Peyer's patch (tissue), 4 donors: ENCODE data around the gene DPEP1. TPM values are rescaled to one million over a fixed set of nuclear protein-coding genes. Genes with fewer than 3 reads are reported as not detected.
A peak's percentile ranks its signal among the peaks of the same experiment; 100 is the strongest.

ENCODE experiments used
- DNase-seq, 3 donors: peaks; one replicate each; pipeline ENCODE4 v3.0.0-alpha.2; 2017 to 2019
- H3K27ac ChIP-seq, 4 donors: fragments of 200-600 bp; sonication (generic); one replicate each; pipeline ENCODE4 v1.5.1; 2016 to 2019
- H3K27me3 ChIP-seq, 2 donors: fragments of 200-600 bp; sonication (generic); one replicate each; pipeline ENCODE4 v1.5.1; 2019
- H3K36me3 ChIP-seq, 3 donors: fragments of 200-600 bp; sonication (generic); one replicate each; pipeline ENCODE4 v1.5.1; 2016 to 2019
- H3K4me1 ChIP-seq, 4 donors: fragments of 200-600 bp; sonication (generic); one replicate each; pipeline ENCODE4 v1.5.1; 2016 to 2019
- H3K4me3 ChIP-seq, 4 donors: fragments of 200-600 bp; sonication (generic); 1 replicate in 3 of 4; 2 replicates in 1 of 4; pipeline ENCODE4 v1.5.1; 2016 to 2019; ENCODE audit warnings: mild to moderate bottlenecking in 1 of 4
- H3K9me3 ChIP-seq, 4 donors: fragments of 200-600 bp; sonication (generic); one replicate each; pipeline ENCODE4 v1.5.1; 2016 to 2019; ENCODE audit warnings: mild to moderate bottlenecking in 1 of 4
- POLR2A ChIP-seq, 2 donors: fragments of 450-650 bp; IDR thresholded peaks; one replicate each; pipeline ENCODE4 v1.5.1; 2017; ENCODE audit warnings: antibody characterized with exemption in 2 of 2, mild to moderate bottlenecking in 2 of 2, moderate library complexity in 2 of 2
- total RNA-seq, 4 donors: library from RNA; depleted of rRNA; stranded (reverse); fragments of >200 nt; gene quantifications; one replicate each; pipeline ENCODE4 v1.1.0, GENCODE V29; 2016
- TF ChIP-seq, protein P1 (sequence below), 6 experiments: fragments of 450-650 bp in 4 of 6; fragments of 200-600 bp in 2 of 6; sonication (generic) in 1 of 6; IDR thresholded peaks; one replicate each; pipeline ENCODE4 v1.5.1; 2017 to 2019; ENCODE audit warnings: antibody characterized with exemption in 6 of 6, mild to moderate bottlenecking in 3 of 6, moderate library complexity in 1 of 6

The DPEP1 gene
- 1,000 to 10,000 TPM in 3 of 4 donors, 100 to 1,000 TPM in 1; 272 to 3,324 (median 2,161) TPM for total RNA-seq

DNA sequence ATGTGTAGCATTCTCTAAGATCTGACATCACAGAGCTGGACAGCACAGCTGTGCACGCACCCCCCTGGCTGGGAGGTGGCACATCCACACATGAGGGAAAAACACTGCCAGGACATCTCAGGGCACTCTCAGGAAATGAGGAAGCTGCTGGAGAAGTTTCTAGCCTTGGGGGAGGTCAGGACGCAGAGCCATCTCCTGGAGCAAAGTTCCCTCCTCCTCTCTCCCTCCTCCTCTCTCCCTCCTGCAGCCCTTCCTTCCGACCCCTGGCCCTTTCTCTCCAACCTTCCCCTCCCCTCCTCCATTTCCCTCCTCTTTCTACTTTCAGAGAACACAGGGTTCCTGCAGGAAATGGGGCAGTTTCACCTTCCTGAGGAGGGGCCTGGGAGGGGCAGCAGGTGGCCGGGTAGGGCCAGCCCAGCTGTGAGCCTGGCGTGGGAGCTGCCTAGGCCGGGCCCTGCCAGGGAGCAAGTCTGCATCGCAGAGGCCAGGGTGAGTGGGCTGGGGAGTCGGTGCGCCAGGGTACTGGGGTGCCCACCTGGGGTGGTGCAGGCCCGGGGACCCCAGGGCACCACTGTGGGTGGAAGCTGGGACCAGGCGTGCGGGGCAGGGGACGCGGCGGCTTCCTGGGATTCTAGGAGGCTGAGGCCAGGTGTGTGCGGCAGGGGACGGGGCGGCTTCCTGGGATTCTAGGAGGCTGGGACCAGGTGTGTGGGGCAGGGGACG lies at the start of gene DPEP1:
Gene DPEP1, plus strand, starts transcription at position 412 of the 723 bp plus-strand sequence. CDS start 16,769 bp downstream, outside the sequence.
- H3K4me3 ChIP-seq = peak within 1 kb of the TSS in 3 of 4 donors; percentile 32 to 59 (median 55)
- no peaks in the 10 kb centered on the region for H3K27me3 ChIP-seq

DNA sequence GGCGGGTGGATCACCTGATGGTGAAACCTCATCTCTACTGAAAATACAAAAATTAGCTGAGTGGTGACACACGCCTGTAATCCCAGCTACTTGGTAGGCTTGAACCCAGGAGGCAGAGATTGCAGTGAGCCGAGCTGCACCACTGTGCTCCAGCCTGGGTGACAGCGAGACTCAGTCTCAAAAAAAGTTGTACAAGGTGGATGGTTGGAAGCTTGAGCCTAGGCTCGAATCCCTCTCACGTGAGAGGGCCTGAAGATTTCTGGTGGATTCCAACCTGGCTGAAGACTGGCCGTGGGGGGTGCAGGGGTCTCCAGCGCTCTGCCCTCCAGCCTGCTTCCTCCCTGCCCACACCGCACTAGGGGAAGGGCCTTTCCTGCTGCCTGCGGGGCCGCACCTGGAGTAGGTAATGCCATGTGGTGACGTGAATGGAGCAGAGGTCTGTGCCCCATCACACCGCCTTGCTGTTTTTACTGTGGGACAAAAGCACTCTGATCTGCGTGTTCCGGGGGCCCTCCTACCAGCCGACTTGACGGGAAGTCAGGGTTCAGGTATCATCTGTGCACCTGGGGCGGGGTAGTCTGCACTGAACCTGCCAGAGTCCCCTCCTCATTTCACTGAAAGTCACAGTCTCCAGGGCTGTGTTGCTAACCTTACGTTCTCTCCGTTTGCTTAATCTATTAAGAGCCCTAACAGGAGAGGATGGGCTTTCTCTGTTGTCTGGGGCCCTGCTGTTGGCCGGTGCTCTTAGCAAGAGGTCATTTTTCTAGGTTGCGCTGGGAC lies 48.8 kb upstream of the DPEP1 start:
- no peak for DNase-seq
- no peaks in the 10 kb centered on the region for H3K27me3 ChIP-seq
- peak overlapping the region in 2 of 4 donors; percentile 2 to 42 for H3K27ac ChIP-seq
- TF ChIP-seq, protein P1, sequence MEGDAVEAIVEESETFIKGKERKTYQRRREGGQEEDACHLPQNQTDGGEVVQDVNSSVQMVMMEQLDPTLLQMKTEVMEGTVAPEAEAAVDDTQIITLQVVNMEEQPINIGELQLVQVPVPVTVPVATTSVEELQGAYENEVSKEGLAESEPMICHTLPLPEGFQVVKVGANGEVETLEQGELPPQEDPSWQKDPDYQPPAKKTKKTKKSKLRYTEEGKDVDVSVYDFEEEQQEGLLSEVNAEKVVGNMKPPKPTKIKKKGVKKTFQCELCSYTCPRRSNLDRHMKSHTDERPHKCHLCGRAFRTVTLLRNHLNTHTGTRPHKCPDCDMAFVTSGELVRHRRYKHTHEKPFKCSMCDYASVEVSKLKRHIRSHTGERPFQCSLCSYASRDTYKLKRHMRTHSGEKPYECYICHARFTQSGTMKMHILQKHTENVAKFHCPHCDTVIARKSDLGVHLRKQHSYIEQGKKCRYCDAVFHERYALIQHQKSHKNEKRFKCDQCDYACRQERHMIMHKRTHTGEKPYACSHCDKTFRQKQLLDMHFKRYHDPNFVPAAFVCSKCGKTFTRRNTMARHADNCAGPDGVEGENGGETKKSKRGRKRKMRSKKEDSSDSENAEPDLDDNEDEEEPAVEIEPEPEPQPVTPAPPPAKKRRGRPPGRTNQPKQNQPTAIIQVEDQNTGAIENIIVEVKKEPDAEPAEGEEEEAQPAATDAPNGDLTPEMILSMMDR (IDR thresholded peaks at IDR 0.05) = no peak
- peak in 1 of 2 donors; percentile 7 for TF ChIP-seq POLR2A (IDR thresholded peaks at IDR 0.05)
- peak overlapping the region in 1 of 4 donors; percentile 20 for H3K4me3 ChIP-seq
- peaks cover 4 to 55% (median 34%) of the 10 kb centered on the region in 4 donors for H3K4me1 ChIP-seq
- H3K36me3 ChIP-seq = peaks cover 0 to 33% (median 0%) of the 10 kb centered on the region in 3 donors
- no peaks in the 10 kb centered on the region for H3K9me3 ChIP-seq

More for the DNA sequence above, at the start of gene DPEP1:
- Histone ChIP-seq H3K27ac (peak within 1 kb of the TSS in 3 of 4 donors; percentile 75 to 90 (median 85)), H3K4me1 (peaks cover 0 to 43% (median 0%) of the 10 kb centered on the region in 4 donors), H3K36me3 (no peaks in the 10 kb centered on the region), H3K9me3 (no peaks in the 10 kb centered on the region)
- DNase-seq = peak in 2 of 3 donors; percentile 80 to 83
- TF ChIP-seq, protein P1 (IDR thresholded peaks at IDR 0.05) = no peak
- peak; percentile 89 to 91 for TF ChIP-seq POLR2A (IDR thresholded peaks at IDR 0.05)

DNA sequence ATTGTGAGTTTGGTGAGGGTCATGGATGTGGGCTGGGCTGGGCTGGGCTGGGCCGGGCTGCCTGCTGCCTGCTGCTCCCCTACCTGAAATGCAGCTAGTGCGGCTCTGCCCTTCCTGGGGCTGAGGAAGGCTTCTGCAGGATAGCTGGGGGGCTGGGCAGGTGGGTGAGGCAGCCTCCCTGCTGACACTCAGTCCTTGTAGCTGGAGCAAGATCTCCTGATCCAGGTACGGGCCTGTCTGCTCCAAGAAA lies 48.3 kb upstream of the DPEP1 start:
- Histone ChIP-seq H3K27me3 (no peaks in the 10 kb centered on the region), H3K4me1 (peaks cover 4 to 53% (median 33%) of the 10 kb centered on the region in 4 donors), H3K27ac (peak overlapping the region in 3 of 4 donors; percentile 42 to 57 (median 57)), H3K9me3 (no peaks in the 10 kb centered on the region), H3K4me3 (peak overlapping the region in 1 of 4 donors; percentile 20), H3K36me3 (peaks cover 0 to 33% (median 0%) of the 10 kb centered on the region in 3 donors)
- TF ChIP-seq, protein P1 (IDR thresholded peaks at IDR 0.05) = no peak
- TF ChIP-seq POLR2A (IDR thresholded peaks at IDR 0.05) = no peak
- DNase-seq = no peak

DNA sequence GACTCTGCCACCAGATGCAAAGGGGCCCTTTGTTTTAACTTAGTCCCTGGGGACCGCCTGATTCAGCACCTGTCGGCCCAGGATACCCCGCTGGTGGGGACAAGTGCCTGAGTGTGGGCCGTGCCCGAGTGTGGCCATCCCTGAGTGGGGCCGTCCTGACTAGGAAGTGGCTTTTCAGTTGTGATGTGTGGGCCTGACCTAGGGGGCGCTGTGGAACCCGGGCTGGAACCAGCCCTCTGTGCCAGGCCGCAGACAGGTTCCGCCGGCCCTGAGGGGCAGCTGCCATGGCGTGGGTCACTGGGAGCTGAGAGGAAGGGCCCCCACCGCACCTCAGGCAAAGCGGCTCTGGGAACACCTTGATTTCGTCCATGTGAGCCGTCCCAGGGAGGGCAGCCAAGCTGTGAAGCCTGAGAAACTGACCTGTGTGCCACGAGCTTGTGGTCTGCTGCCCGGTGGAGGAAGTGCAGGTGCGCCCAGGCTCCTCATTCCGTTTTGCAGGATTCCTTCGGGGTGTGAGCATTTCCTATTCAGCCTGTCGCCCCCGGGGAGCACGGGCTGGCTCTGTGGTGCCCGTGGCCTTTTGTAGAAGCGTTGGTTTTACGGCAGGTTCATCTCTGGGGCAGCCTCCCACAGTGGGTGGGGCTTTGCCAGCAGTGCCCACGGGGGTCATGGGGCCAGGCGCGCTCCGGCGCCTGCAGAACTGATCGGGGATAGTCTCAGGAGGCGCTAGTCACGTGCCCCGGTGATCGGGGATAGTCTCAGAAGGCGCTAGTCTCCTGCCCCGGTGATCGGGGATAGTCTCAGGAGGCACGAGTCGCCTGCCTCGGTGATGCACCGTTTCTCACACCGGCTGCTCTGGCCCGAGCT lies 47.7 kb upstream of the DPEP1 start:
- Histone ChIP-seq H3K4me3 (peak overlapping the region in 3 of 4 donors; percentile 8 to 28 (median 20)), H3K4me1 (peaks cover 4 to 53% (median 33%) of the 10 kb centered on the region in 4 donors)

More for the DNA sequence above, 47.7 kb upstream of the DPEP1 start:
- peak; percentile 42 to 81 (median 73) for DNase-seq
- Histone ChIP-seq H3K27ac (peak overlapping the region in 3 of 4 donors; percentile 42 to 57 (median 57)), H3K27me3 (no peaks in the 10 kb centered on the region), H3K36me3 (peaks cover 0 to 33% (median 0%) of the 10 kb centered on the region in 3 donors), H3K9me3 (no peaks in the 10 kb centered on the region)
- TF ChIP-seq POLR2A (IDR thresholded peaks at IDR 0.05) = no peak
- TF ChIP-seq, protein P1 (IDR thresholded peaks at IDR 0.05) = peak in 4 of 6 experiments; percentile 47 to 62 (median 60)
